Activated CD4-positive, alpha-beta T cell treated with anti-CD3 and anti-CD28 coated beads, Interleukin-2, amount 50 U/mL, for 4 hours (primary cell): ENCODE results near the gene C16orf74.
A peak's percentile ranks its signal among the peaks of the same experiment; 100 is the strongest.

ENCODE experiments used
- DNase-seq, 2 experiments: peaks; one replicate each; pipeline ENCODE4 v3.0.0-alpha.2; 2020

The C16orf74 gene

GRCh38 chr16:85689950-85690320 lies 61.0 kb downstream of the C16orf74 start:
- no peak for DNase-seq

DNA sequence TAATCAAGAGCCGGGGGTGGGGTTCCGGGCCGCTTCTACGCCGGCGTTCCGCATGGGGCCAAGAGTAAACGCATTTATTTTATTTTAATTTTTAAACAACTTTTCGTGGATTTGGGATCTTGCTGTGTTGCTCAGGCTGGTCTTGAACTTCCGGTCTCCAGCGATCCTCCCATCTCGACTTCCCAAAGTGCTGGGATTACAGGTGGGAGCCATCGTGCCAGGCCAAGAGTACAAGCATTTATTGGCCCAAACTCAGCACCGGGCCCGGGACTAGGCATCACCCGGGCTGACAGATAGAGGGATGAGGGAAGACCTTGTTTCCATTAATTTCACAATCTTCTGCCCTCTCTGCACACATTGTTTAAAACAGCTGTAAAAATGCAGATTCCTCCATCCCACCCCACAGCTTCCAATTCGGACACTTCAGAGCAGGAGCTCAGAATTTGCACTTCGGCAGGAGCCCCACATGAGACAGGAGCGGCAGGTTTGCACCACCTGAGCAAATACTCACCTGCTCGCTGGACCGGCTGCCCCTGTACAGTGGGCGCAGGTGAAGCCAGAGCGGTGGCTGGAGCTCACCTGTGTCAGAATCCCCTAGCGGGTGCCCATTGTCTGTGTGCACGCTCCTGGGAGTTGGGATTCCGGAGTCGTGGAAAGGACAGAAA lies 61.5 kb downstream of the C16orf74 start:
- DNase-seq: no peak

GRCh38 chr16:85688586-85689284 lies 62.2 kb downstream of the C16orf74 start, which contains the start of gene GINS2:
GINS2 (minus strand) TSS chr16:85688954; CDS start chr16:85688898, 56 bp downstream.
- DNase-seq: peak; percentile 82 to 88

DNA sequence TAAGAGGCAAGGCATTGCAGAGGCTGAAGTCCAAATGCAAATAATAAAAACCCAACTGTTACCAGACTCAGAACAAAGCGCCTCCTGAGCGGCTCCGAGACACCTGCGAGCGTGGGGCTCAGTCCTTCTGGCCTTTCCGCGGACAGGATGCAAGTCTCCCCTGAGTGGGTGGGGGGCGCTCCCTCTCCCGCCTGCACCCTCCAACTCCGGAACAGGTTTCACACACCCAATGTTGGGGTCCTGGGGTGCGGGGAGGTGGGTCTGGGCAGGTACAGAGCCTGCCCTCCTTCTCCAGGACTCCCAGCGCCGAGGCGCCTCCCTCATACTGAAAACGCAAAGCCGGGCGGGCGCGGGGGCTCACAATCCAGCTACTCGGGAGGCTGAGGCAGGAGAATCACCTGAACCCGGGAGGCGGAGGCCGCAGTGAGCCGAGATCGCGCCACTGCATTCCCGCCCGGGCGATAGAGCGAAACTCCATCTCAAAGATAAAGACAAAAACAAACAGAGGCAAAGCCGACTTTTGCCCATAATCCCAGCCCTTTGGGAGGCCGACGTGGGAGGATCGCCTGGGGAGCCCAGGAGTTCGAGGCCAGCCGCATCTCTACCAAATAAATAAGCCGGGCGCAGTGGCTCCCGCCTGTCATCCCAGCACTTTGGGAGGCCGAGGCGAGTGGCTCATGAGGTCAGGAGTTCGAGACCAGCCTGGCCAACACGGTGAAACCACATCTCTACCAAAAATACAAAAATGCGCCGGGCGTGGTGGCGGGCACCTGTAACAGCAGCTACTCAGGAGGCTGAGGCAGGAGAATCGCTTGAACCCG lies 63.0 kb downstream of the C16orf74 start:
- no peak for DNase-seq

DNA sequence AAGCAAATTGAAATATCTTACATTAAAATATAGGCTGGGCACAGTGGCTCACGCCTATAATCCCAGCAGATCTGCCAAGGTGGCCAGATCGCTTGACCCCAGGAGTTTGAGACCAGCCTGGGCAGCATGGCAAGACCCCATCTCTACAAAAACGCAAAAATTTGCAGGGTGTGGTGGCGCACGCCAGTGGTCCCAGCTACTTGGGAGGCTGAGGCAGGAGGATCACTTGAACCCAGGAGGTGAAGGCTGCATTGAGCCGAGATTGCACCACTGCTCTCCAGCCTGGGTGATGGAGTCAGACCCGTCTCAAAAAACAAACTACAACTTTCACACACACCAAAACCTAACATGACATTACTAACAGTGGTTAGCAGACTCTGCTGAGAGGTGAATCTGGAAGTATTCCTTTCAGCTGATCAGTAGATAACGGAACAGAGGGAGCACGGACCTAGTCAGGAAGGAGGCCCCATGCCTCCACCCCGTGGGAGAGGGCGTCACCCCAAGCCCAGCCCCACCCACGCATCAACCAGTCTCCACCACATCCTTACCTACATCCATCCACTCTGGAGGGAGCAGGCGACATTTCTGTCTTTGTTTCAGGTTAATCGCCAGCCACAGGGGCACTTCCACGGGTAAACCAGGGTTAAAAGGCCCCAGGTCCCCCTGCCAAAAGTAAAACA lies 63.8 kb downstream of the C16orf74 start:
- DNase-seq: no peak

- no peak for DNase-seq
Observed at GRCh38 chr16:85685251-85685650, 65.6 kb downstream of the C16orf74 start.

DNA sequence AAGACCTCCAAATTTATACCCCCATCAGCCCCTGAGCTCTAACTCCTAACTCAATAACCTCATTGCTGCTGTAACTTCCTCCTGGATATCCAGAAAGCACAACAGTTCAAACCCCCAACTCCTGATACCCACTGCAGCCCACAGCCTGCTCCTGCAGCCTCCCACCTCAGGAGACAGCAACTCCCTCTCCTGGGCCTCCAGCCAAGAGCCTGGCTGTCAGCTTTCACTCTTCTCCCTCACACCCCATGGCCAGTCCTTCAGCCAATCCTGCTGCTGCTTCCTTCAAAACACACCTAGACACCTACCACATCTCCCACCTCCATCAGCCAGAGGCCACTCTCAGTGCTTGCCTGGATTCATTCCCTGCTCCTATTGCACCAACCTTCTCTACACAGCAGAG lies 67.5 kb downstream of the C16orf74 start:
- no peak for DNase-seq

GRCh38 chr16:85682516-85682915 lies 68.4 kb downstream of the C16orf74 start:
- no peak for DNase-seq

- DNase-seq: no peak
Observed at GRCh38 chr16:85681255-85681654, 69.6 kb downstream of the C16orf74 start.

DNA sequence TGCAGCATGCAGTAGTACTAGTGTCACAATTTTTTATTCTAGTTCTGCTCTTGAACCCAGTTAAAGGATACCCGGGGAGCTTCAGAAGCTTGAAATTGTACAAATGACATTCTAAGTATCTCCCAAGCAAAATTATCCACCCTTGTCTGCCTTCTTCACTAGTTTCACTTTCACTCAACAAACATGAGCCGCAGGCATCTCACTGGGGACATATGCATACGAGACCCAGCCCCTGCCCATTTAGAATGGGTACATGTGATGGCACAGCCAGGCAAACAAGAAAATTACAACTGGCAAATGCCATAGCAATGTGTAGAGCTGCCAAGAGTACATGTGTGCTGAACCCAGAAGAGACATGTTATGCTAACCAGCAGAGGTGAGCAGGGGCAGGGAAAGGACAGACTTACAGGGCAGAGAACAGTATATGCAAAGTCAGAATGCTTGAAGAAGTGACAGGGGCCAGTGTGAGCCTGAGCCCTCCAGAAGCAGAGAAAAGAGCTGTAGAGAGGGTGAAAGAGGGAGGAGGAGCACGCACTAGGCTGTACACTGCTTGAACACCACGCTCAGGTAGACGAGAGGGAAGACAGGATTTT lies 70.4 kb downstream of the C16orf74 start:
- no peak for DNase-seq

GRCh38 chr16:85679870-85680269 lies 71.0 kb downstream of the C16orf74 start:
- DNase-seq: no peak

- DNase-seq: no peak
Observed at GRCh38 chr16:85678821-85679220, 72.1 kb downstream of the C16orf74 start.

DNA sequence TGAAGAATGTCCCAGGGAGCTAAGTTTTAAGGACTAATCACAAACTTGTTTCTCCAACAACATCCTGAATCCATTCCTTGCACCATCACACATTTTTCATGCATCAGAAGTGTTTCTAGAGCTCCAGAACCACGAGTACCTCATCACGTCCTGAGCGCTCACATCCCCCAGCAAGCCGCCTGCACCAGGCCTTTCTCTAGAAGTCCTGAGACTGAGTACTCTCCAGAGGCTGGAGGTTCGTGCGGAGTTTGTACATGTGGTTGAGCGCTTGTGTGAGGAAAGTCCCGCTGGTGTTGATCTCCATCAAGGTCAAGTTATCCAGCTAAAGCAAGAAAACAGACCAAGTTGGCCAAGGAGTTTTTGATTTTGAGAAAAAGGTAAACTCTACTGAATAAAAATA lies 72.9 kb downstream of the C16orf74 start:
- DNase-seq: no peak

- DNase-seq: no peak
Observed at GRCh38 chr16:85677383-85677967, 73.4 kb downstream of the C16orf74 start.

DNA sequence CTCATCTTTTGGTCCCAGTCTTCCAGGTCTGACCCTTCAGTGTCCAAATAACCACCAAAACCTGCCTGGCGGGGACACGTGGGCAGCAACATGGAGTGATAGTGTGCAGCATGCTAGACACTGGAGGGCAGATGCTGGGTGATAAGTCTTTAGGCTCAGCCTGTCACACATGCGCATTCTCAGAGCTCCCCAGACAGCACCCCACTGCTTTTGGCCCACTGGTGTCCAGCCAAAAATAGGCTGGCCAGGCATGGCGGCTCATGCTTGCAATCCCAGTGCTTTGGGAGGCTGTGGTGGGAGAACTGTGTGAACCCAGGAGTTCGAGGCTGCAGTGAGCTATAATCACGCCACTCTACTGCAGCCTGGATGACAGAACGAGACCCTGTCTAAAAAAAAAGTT lies 74.4 kb downstream of the C16orf74 start:
- DNase-seq: no peak

GRCh38 chr16:85675251-85675874 lies 75.5 kb downstream of the C16orf74 start:
- DNase-seq: no peak

DNA sequence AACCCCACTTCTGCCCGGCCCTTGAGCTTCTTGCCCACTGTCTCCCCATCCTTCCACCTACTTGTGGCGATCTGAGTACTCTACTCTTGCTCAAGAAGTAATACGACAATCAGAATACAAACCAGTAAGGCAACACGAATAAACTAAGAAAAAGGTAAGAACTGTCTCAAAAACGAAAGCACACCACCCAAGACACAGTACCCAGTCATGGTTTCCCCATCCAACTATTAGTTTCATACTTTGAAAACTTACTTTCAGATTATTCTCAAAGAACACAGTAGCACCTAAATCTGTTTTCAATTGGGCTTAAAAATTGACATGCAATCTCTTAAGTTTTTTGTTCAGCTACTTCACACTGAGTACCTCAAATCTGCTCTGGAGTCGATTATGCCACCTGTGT lies 76.1 kb downstream of the C16orf74 start:
- DNase-seq: no peak

- DNase-seq: no peak
Observed at GRCh38 chr16:85674418-85674755, 76.5 kb downstream of the C16orf74 start.

GRCh38 chr16:85673529-85674417 lies 77.1 kb downstream of the C16orf74 start:
- no peak for DNase-seq

DNA sequence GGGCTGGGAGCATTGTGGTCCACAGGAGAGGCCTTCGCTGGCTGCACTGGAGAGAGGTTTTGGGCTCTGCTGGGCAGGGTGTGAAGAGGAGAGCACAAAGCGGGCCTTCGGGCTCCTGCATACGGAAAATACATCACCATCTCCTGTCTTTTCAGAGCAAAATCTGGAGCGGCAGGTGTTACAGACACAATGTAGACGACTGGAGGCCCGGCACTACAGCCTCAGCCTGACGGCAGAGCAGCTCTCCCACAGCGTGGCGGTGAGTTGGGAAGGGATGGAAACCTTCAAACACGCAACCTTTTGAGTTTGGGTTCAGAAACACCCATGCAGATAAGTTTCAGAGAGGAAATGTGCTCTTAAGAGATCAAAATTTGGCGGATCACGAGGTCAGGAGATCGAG lies 80.1 kb downstream of the C16orf74 start:
- DNase-seq: no peak
